Left lung (tissue), 10 donors: ENCODE measurements around the gene FLT1. TPM values are rescaled to one million over a fixed set of nuclear protein-coding genes. Genes with fewer than 3 reads are reported as not detected.

Experiments used
- ATAC-seq: fragments of 200-7000 bp; cut with Tn5 transposase; one replicate; pipeline ENCODE4 v1.9.1; 2020; ENCODE audit warnings: moderate library complexity
- DNase-seq, 4 donors: peaks; one replicate each; pipeline ENCODE4 v3.0.0-alpha.2; 2013 to 2020
- H3K27ac ChIP-seq, 2 donors: fragments of 200-600 bp; sonication (generic) in 1 of 2; one replicate each; pipeline versions ENCODE4 v1.5.0 to v1.8.0; 2020 to 2021
- H3K27me3 ChIP-seq, 2 donors: fragments of 200-600 bp; sonication (generic) in 1 of 2; one replicate each; pipeline versions ENCODE4 v1.5.0 to v1.8.0; 2020 to 2021
- H3K36me3 ChIP-seq, 2 donors: fragments of 200-600 bp; sonication (generic) in 1 of 2; one replicate each; pipeline versions ENCODE4 v1.5.0 to v1.8.0; 2020 to 2021
- H3K4me1 ChIP-seq, 2 donors: fragments of 200-600 bp; one replicate each; pipeline ENCODE4 v1.8.0; 2021
- H3K4me3 ChIP-seq, 2 donors: fragments of 200-600 bp; sonication (generic) in 1 of 2; one replicate each; pipeline versions ENCODE4 v1.5.0 to v1.8.0; 2020 to 2021; ENCODE audit warnings: mild to moderate bottlenecking in 1 of 2
- H3K9me3 ChIP-seq, 2 donors: fragments of 200-600 bp; sonication (generic) in 1 of 2; one replicate each; pipeline versions ENCODE4 v1.5.0 to v1.8.0; 2020 to 2021
- CTCF ChIP-seq, 2 donors: fragments of 200-600 bp; sonication (generic) in 1 of 2; IDR thresholded peaks; one replicate each; pipeline versions ENCODE4 v1.5.0 to v1.8.0; 2021; ENCODE audit warnings: antibody characterized with exemption in 2 of 2
- intact Hi-C, 2 donors: fragments of 100-400 bp; cut with DNase I; formaldehyde crosslinking; loops; one replicate each; pipeline versions ENCODE4 v1.11.2 to v1.14.2; 2022
- polyA plus RNA-seq, 6 donors: library from polyadenylated mRNA; unstranded; fragments of 120-200 nt; gene quantifications; one replicate each; pipeline ENCODE4 v1.2.1, GENCODE V29; 2013; ENCODE audit not compliant: insufficient read length in 6 of 6
- total RNA-seq, 2 donors: library from RNA; stranded (reverse); fragmentation: NEBNext Ultra II Directional; extraction: Animal tissue kit (Norgen Biotek cat#: 25700); gene quantifications; one replicate each; pipeline ENCODE4 v1.2.1, GENCODE V29; 2021
- donor health status: DM: no; HTN: yes; CAD: no.
- donor health status: DM: no; HTN: no; CAD: no.

FLT1 gene
- total and polyA plus RNA-seq, 8 donors = 21.3 to 30.3 (median 25.3) TPM

- ATAC-seq (no peak), DNase-seq (no peak)
- Histone ChIP-seq H3K36me3 (peaks cover 0 to 64% of the 10 kb centered on the region in 2 donors), H3K27me3 (no peaks in the 10 kb centered on the region), H3K27ac (no peak overlapping the region), H3K4me1 (peaks cover 0 to 8% of the 10 kb centered on the region in 2 donors), H3K9me3 (no peaks in the 10 kb centered on the region), H3K4me3 (no peak overlapping the region)
- TF ChIP-seq CTCF (IDR thresholded peaks at IDR 0.05) = no peak
- intact Hi-C loops = no loop called here
These were observed 227.4 kb downstream of the FLT1 start for GRCh38 chr13:28267497-28267896.

GRCh38 chr13:28258417-28258816, 236.5 kb downstream of the FLT1 start:
- no peak overlapping the region for H3K27ac ChIP-seq
- ATAC-seq (no peak), DNase-seq (no peak)
- H3K27me3 ChIP-seq = no peaks in the 10 kb centered on the region
- no peaks in the 10 kb centered on the region for H3K9me3 ChIP-seq
- no peak for TF ChIP-seq CTCF (IDR thresholded peaks at IDR 0.05)
- no peaks in the 10 kb centered on the region for H3K4me1 ChIP-seq
- intact Hi-C loops = no loop called here
- H3K36me3 ChIP-seq = peaks cover 0 to 72% of the 10 kb centered on the region in 2 donors
- H3K4me3 ChIP-seq = no peak overlapping the region

GRCh38 chr13:28257305-28257704, 237.6 kb downstream of the FLT1 start:
- no peak for ATAC-seq
- H3K9me3 ChIP-seq = no peaks in the 10 kb centered on the region
- no peak overlapping the region for H3K4me3 ChIP-seq
- H3K27me3 ChIP-seq = no peaks in the 10 kb centered on the region
- peaks cover 0 to 61% of the 10 kb centered on the region in 2 donors for H3K36me3 ChIP-seq
- no peak overlapping the region for H3K27ac ChIP-seq
- no peak for TF ChIP-seq CTCF (IDR thresholded peaks at IDR 0.05)
- no peak for DNase-seq
- intact Hi-C loops = no loop called here
- no peaks in the 10 kb centered on the region for H3K4me1 ChIP-seq

- Histone ChIP-seq H3K9me3 (no peaks in the 10 kb centered on the region), H3K4me1 (peaks cover 0 to 17% of the 10 kb centered on the region in 2 donors), H3K4me3 (no peak overlapping the region), H3K27me3 (no peaks in the 10 kb centered on the region), H3K36me3 (peaks cover 0 to 19% of the 10 kb centered on the region in 2 donors), H3K27ac (no peak overlapping the region)
- no peak for TF ChIP-seq CTCF (IDR thresholded peaks at IDR 0.05)
- ATAC-seq = no peak
- intact Hi-C loops = no loop called here
- no peak for DNase-seq
These were observed 242.4 kb downstream of the FLT1 start for GRCh38 chr13:28252547-28252946.

GRCh38 chr13:28251466-28251865, 243.5 kb downstream of the FLT1 start:
- no peak for ATAC-seq
- Histone ChIP-seq H3K4me1 (peaks cover 0 to 17% of the 10 kb centered on the region in 2 donors), H3K27ac (no peak overlapping the region), H3K36me3 (peaks cover 0 to 10% of the 10 kb centered on the region in 2 donors), H3K27me3 (no peaks in the 10 kb centered on the region), H3K4me3 (no peak overlapping the region), H3K9me3 (no peaks in the 10 kb centered on the region)
- TF ChIP-seq CTCF (IDR thresholded peaks at IDR 0.05) = no peak
- no peak for DNase-seq
- intact Hi-C loops = no loop called here
